IMR-90 (cell line): ENCODE measurements around the gene DRD2. TPM values are rescaled to one million over a fixed set of nuclear protein-coding genes. Genes with fewer than 3 reads are reported as not detected.

Source experiments
- ATAC-seq: fragments of 200-7000 bp; cut with Tn5 transposase; 2 replicates; pipeline ENCODE4 v1.9.1; 2020; ENCODE audit warnings: low read depth, mild to moderate bottlenecking, moderate library complexity
- BruUV-seq: library from RNA; stranded (reverse); fragments of 400-500 nt; replicated peaks from 2 replicates; lab custom pipeline; 2021; lab: Mats Ljungman, UMichigan
- CTCF ChIA-PET: fragments of 300-600 bp; formaldehyde crosslinking; extraction: SDS; loops from one replicate; lab custom pipeline; 2021; ENCODE audit warnings: antibody characterized with exemption; lab: Yijun Ruan, JAX
- POLR2A ChIA-PET: fragments of 300-600 bp; sonication (Branson Sonifier 250); formaldehyde crosslinking; loops from one replicate; lab custom pipeline; 2022; ENCODE audit warnings: antibody characterized with exemption; ENCODE audit not compliant: unreplicated experiment; lab: Charles Lee
- DNase-seq: peaks from one replicate; pipeline ENCODE4 v3.0.0; 2013
- H2AFZ ChIP-seq: replicated peaks from 2 replicates; pipeline ENCODE3; 2013; ENCODE audit warnings: low read length, mild to moderate bottlenecking; ENCODE audit not compliant: poor library complexity
- H2AK5ac ChIP-seq: 2 replicates; pipeline ENCODE4 v1.6.1; 2013; ENCODE audit warnings: low read depth, low read length, inconsistent platforms
- H2AK9ac ChIP-seq: replicated peaks from 2 replicates; pipeline ENCODE3; 2013; ENCODE audit warnings: mild to moderate bottlenecking, low read depth, low read length, moderate library complexity; ENCODE audit not compliant: poor library complexity
- H2BK120ac ChIP-seq: 2 replicates; pipeline ENCODE4 v1.6.1; 2013; ENCODE audit warnings: low read depth, low read length, inconsistent platforms
- H2BK15ac ChIP-seq: 3 replicates; pipeline ENCODE4 v1.6.1; 2013; ENCODE audit warnings: low read depth, low read length, inconsistent platforms
- H2BK20ac ChIP-seq: 2 replicates; pipeline ENCODE4 v1.6.1; 2013; ENCODE audit warnings: low read depth, mild to moderate bottlenecking, inconsistent platforms, low read length, moderate library complexity
- H2BK5ac ChIP-seq: 2 replicates; pipeline ENCODE4 v1.6.1; 2013; ENCODE audit warnings: mild to moderate bottlenecking, low read depth, low read length, inconsistent platforms; ENCODE audit not compliant: poor library complexity, severe bottlenecking
- H3K14ac ChIP-seq: replicated peaks from 2 replicates; pipeline ENCODE4 v1.6.1; 2013; ENCODE audit warnings: low read depth, low read length, inconsistent platforms
- H3K18ac ChIP-seq: 2 replicates; pipeline ENCODE4 v1.6.1; 2013; ENCODE audit warnings: low read depth, low read length, control low read depth
- H3K23ac ChIP-seq: 2 replicates; pipeline ENCODE4 v1.6.1; 2013; ENCODE audit warnings: low read depth, low read length, inconsistent platforms
- H3K27ac ChIP-seq: 2 replicates; pipeline ENCODE4 v1.5.1; 2013; ENCODE audit warnings: mild to moderate bottlenecking, control low read depth, low read length; ENCODE audit not compliant: insufficient read depth
- H3K27me3 ChIP-seq: 2 replicates; pipeline ENCODE4 v1.6.1; 2013; ENCODE audit warnings: low read length; ENCODE audit not compliant: control insufficient read depth, insufficient read depth
- H3K36me3 ChIP-seq: 2 replicates; pipeline ENCODE4 v1.6.1; 2013; ENCODE audit warnings: low read length, mixed read lengths; ENCODE audit not compliant: control insufficient read depth, insufficient read depth
- H3K4ac ChIP-seq: 2 replicates; pipeline ENCODE4 v1.6.1; 2013; ENCODE audit warnings: low read depth, low read length, inconsistent platforms
- H3K4me1 ChIP-seq: 2 replicates; pipeline ENCODE4 v1.6.1; 2013; ENCODE audit warnings: low read length, mixed read lengths; ENCODE audit not compliant: control insufficient read depth, insufficient read depth
- H3K4me2 ChIP-seq: 2 replicates; pipeline ENCODE4 v1.6.1; 2013; ENCODE audit warnings: low read depth, mild to moderate bottlenecking, control low read depth, low read length, moderate library complexity
- H3K4me3 ChIP-seq: 2 replicates; pipeline ENCODE4 v1.5.1; 2013; ENCODE audit warnings: low read depth, mild to moderate bottlenecking, control low read depth, low read length, moderate library complexity; ENCODE audit not compliant: insufficient read depth
- H3K56ac ChIP-seq: 2 replicates; pipeline ENCODE4 v1.6.1; 2013; ENCODE audit warnings: low read length, inconsistent platforms; ENCODE audit not compliant: insufficient read depth; ENCODE audit errors: extremely low read depth
- H3K79me1 ChIP-seq, 2 experiments: 2 replicates each; pipeline ENCODE4 v1.6.1; 2013; ENCODE audit warnings: low read length in 2 of 2, inconsistent platforms in 1 of 2, low read depth in 1 of 2
- H3K9ac ChIP-seq: 2 replicates; pipeline ENCODE4 v1.6.1; 2013; ENCODE audit warnings: low read depth, low read length, control low read depth
- H3K9me1 ChIP-seq: 2 replicates; pipeline ENCODE4 v1.6.1; 2013; ENCODE audit warnings: low read length, inconsistent platforms; ENCODE audit not compliant: insufficient read depth
- H3K9me3 ChIP-seq: 2 replicates; pipeline ENCODE4 v1.6.1; 2013; ENCODE audit warnings: low read length; ENCODE audit not compliant: control insufficient read depth, insufficient read depth
- H4K20me1 ChIP-seq: 2 replicates; pipeline ENCODE4 v1.6.1; 2013; ENCODE audit warnings: low read length, inconsistent platforms; ENCODE audit not compliant: insufficient read depth
- H4K5ac ChIP-seq: 2 replicates; pipeline ENCODE4 v1.6.1; 2013; ENCODE audit warnings: mild to moderate bottlenecking, low read depth, low read length, control low read depth
- H4K8ac ChIP-seq, 2 experiments: 2 replicates each; pipeline ENCODE4 v1.6.1; 2013; ENCODE audit warnings: low read depth in 2 of 2, low read length in 2 of 2, control low read depth in 1 of 2, inconsistent platforms in 1 of 2
- H4K91ac ChIP-seq: 2 replicates; pipeline ENCODE4 v1.6.1; 2013; ENCODE audit warnings: low read depth, low read length, inconsistent platforms; ENCODE audit not compliant: insufficient read depth
- BHLHE40 ChIP-seq: fragments of 150-350 bp; IDR thresholded peaks from 2 replicates; pipeline ENCODE4 v1.6.1; 2016; ENCODE audit warnings: mild to moderate bottlenecking, low read depth, low read length
- CEBPB ChIP-seq: IDR thresholded peaks from 2 replicates; pipeline ENCODE4 v1.6.1; 2012; ENCODE audit warnings: low read depth, low read length, improper control_type of control experiment
- CHD1 ChIP-seq: IDR thresholded peaks from 2 replicates; pipeline ENCODE4 v1.6.1; 2012; ENCODE audit warnings: low read depth, low read length, improper control_type of control experiment
- ELK1 ChIP-seq: fragments of 150-350 bp; IDR thresholded peaks from 2 replicates; pipeline ENCODE4 v1.6.1; 2016; ENCODE audit warnings: low read depth, mild to moderate bottlenecking, low read length, moderate library complexity, borderline replicate concordance
- FOS ChIP-seq: fragments of 150-350 bp; IDR thresholded peaks from 2 replicates; pipeline ENCODE4 v1.6.1; 2016; ENCODE audit warnings: low read depth, low read length
- MAFK ChIP-seq: IDR thresholded peaks from 2 replicates; pipeline ENCODE4 v1.6.1; 2012; ENCODE audit warnings: low read depth, low read length, improper control_type of control experiment
- MAZ ChIP-seq: IDR thresholded peaks from 2 replicates; pipeline ENCODE4 v1.6.1; 2012; ENCODE audit warnings: low read depth, mild to moderate bottlenecking, low read length, improper control_type of control experiment, moderate library complexity, borderline replicate concordance
- MXI1 ChIP-seq: IDR thresholded peaks from 2 replicates; pipeline ENCODE4 v1.6.1; 2012; ENCODE audit warnings: low read depth, mild to moderate bottlenecking, low read length, moderate library complexity, borderline replicate concordance
- NFE2L2 ChIP-seq: fragments of 150-350 bp; IDR thresholded peaks from 2 replicates; pipeline ENCODE4 v1.6.1; 2016; ENCODE audit warnings: low read depth, mild to moderate bottlenecking, low read length
- POLR2A ChIP-seq: IDR thresholded peaks from 2 replicates; pipeline ENCODE4 v1.6.1; 2012; ENCODE audit warnings: mild to moderate bottlenecking, low read depth, low read length
- RAD21 ChIP-seq: IDR thresholded peaks from 2 replicates; pipeline ENCODE4 v1.6.1; 2012; ENCODE audit warnings: low read length, improper control_type of control experiment
- RCOR1 ChIP-seq: IDR thresholded peaks from 2 replicates; pipeline ENCODE4 v1.6.1; 2012; ENCODE audit warnings: mild to moderate bottlenecking, low read length, improper control_type of control experiment; ENCODE audit not compliant: insufficient replicate concordance
- RFX5 ChIP-seq: IDR thresholded peaks from 2 replicates; pipeline ENCODE4 v1.8.0; 2012; ENCODE audit warnings: low read depth, mild to moderate bottlenecking, low read length, moderate library complexity
- SMC3 ChIP-seq: fragments of 150-350 bp; IDR thresholded peaks from 2 replicates; pipeline ENCODE4 v1.6.1; 2016; ENCODE audit warnings: low read depth, mild to moderate bottlenecking, antibody characterized with exemption, low read length, moderate library complexity
- USF2 ChIP-seq: fragments of 150-350 bp; IDR thresholded peaks from 2 replicates; pipeline ENCODE4 v1.6.1; 2017; ENCODE audit warnings: mild to moderate bottlenecking, antibody characterized with exemption, low read length, low read depth
- WGBS, 2 experiments: methylation state at CpG; one replicate each; pipeline versions ENCODE4 v1.1.5 to v1.1.7; 2013; ENCODE audit warnings: missing lambda C conversion rate in 2 of 2; ENCODE audit not compliant: insufficient read length in 1 of 2; ENCODE audit errors: extremely low coverage in 2 of 2; 5-methylcytosine and 5-hydroxymethylcytosine counted together
- dilution Hi-C: fragments of 300-500 bp; cut with HindIII; formaldehyde crosslinking; loops from one replicate; pipeline ENCODE4 v1.14.3; 2018; ENCODE audit warnings: low sequenced_read_pairs; ENCODE audit not compliant: unreplicated experiment
- in situ Hi-C: fragments of 300-500 bp; cut with MboI; formaldehyde crosslinking; loops from 3 replicates; pipeline ENCODE4 v1.14.3; 2019; ENCODE audit warnings: low sequenced_read_pairs, inconsistent platforms, mixed read lengths
- intact Hi-C: fragments of 100-400 bp; cut with micrococcal nuclease; formaldehyde crosslinking; loops from 2 replicates; pipeline ENCODE4 v1.10.0; 2022
- polyA plus RNA-seq, 3 experiments: library from polyadenylated mRNA; depleted of rRNA; stranded (reverse); fragments of >200 nt; gene quantifications; 2 replicates each; pipeline ENCODE4 v1.2.3, GENCODE V29; 2012; ENCODE audit warnings: low replicate concordance in 1 of 3
- total RNA-seq: library from RNA; depleted of rRNA; stranded (reverse); fragments of >200 nt; gene quantifications from 2 replicates; pipeline ENCODE4 v1.2.3, GENCODE V29; 2012
- TF ChIP-seq, protein P1 (sequence below): conservative IDR thresholded peaks from 2 replicates; pipeline ENCODE4 v1.5.1; 2012; ENCODE audit warnings: mild to moderate bottlenecking, low read depth, low read length, improper control_type of control experiment

DRD2 gene
- total and polyA plus RNA-seq, 2 of the 4 experiments (the other 2 are of a cell fraction) = not detected

GRCh38 chr11:113400631-113401230 lies 74.5 kb downstream of the DRD2 start:
- H3K27me3 ChIP-seq = peaks cover 18% of the 10 kb centered on the region
- ChIA-PET POLR2A (no interaction called here), CTCF (no interaction called here)
- no peaks in the 10 kb centered on the region for H3K9me3 ChIP-seq
- H4K5ac ChIP-seq = no peak overlapping the region
- no peak overlapping the region for H3K27ac ChIP-seq
- in situ Hi-C loops (no loop called here), dilution Hi-C loops (no loop called here), intact Hi-C loops (no loop called here)
- H2BK5ac ChIP-seq = no peak overlapping the region
- H3K4ac ChIP-seq = no peak overlapping the region
- no peaks in the 10 kb centered on the region for H3K9me1 ChIP-seq
- no peak overlapping the region for H3K56ac ChIP-seq
- H3K4me2 ChIP-seq = no peak overlapping the region
- WGBS, 2 experiments = 0% methylated on average over 1 of the region's 5 CpGs; no CpG with 5 or more reads in 1 of the 2 experiments
- no TSS peak for BruUV-seq
- H3K4me1 ChIP-seq = no peaks in the 10 kb centered on the region
- no peak overlapping the region for H2AK9ac ChIP-seq
- H2BK20ac ChIP-seq = no peak overlapping the region
- TF ChIP-seq SMC3 (no peak), CHD1 (no peak), ELK1 (no peak), FOS (no peak), RFX5 (no peak), MAFK (no peak), USF2 (no peak), RAD21 (no peak), BHLHE40 (no peak), MAZ (no peak), MXI1 (no peak), POLR2A (no peak), CEBPB (no peak), RCOR1 (no peak), NFE2L2 (no peak)
- TF ChIP-seq, protein P1, sequence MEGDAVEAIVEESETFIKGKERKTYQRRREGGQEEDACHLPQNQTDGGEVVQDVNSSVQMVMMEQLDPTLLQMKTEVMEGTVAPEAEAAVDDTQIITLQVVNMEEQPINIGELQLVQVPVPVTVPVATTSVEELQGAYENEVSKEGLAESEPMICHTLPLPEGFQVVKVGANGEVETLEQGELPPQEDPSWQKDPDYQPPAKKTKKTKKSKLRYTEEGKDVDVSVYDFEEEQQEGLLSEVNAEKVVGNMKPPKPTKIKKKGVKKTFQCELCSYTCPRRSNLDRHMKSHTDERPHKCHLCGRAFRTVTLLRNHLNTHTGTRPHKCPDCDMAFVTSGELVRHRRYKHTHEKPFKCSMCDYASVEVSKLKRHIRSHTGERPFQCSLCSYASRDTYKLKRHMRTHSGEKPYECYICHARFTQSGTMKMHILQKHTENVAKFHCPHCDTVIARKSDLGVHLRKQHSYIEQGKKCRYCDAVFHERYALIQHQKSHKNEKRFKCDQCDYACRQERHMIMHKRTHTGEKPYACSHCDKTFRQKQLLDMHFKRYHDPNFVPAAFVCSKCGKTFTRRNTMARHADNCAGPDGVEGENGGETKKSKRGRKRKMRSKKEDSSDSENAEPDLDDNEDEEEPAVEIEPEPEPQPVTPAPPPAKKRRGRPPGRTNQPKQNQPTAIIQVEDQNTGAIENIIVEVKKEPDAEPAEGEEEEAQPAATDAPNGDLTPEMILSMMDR = no peak
- no peak overlapping the region for H3K14ac ChIP-seq
- peak overlapping the region; percentile 51 for H2AFZ ChIP-seq
- no peak overlapping the region for H3K4me3 ChIP-seq
- no peaks in the 10 kb centered on the region for H4K20me1 ChIP-seq
- H2BK120ac ChIP-seq = no peak overlapping the region
- H3K36me3 ChIP-seq = no peaks in the 10 kb centered on the region
- ATAC-seq = no peak
- no peaks in the 10 kb centered on the region for H3K79me1 ChIP-seq
- no peak overlapping the region for H3K23ac ChIP-seq
- no peak overlapping the region for H4K8ac ChIP-seq
- no peak overlapping the region for H3K9ac ChIP-seq
- no peak for DNase-seq
- H4K91ac ChIP-seq = no peak overlapping the region
- no peak overlapping the region for H2AK5ac ChIP-seq
- no peak overlapping the region for H2BK15ac ChIP-seq
- no peak overlapping the region for H3K18ac ChIP-seq
